CD4-positive, alpha-beta T cell treated with Interleukin-2 at 100 ng/mL for 4 hours (primary cell): ENCODE data around the gene RNU1-1.
A peak's percentile ranks its signal among the peaks of the same experiment; 100 is the strongest.
"Not testable (repeated sequence)": the region's sequence is repeated elsewhere in the genome, so short reads cannot be mapped to it uniquely, and the experiment has no call there.

Experiments
- DNase-seq: peaks from one replicate; pipeline ENCODE4 v3.0.0-alpha.2; 2020; ENCODE audit warnings: low spot score

RNU1-1 gene

GRCh38 chr1:16521679-16522078, 7.6 kb upstream of the RNU1-1 start:
- DNase-seq, result not testable (repeated sequence)

- no peak for DNase-seq
Observed at GRCh38 chr1:16521288-16521583, 7.2 kb upstream of the RNU1-1 start.

- DNase-seq, result not testable (repeated sequence)
Observed at GRCh38 chr1:16520435-16521287, 6.6 kb upstream of the RNU1-1 start.

GRCh38 chr1:16519255-16519951, 5.3 kb upstream of the RNU1-1 start:
- not testable (repeated sequence) for DNase-seq

- not testable (repeated sequence) for DNase-seq
Observed at GRCh38 chr1:16518913-16519254, 4.8 kb upstream of the RNU1-1 start.

GRCh38 chr1:16516694-16517410, 2.8 kb upstream of the RNU1-1 start:
- not testable (repeated sequence) for DNase-seq

GRCh38 chr1:16513412-16514106, 526 bp downstream of the RNU1-1 start:
- peak; percentile 66 for DNase-seq

- DNase-seq, result peak; percentile 8
Observed at GRCh38 chr1:16512624-16513411, 1.3 kb downstream of the RNU1-1 start.

GRCh38 chr1:16511926-16512325, 2.2 kb downstream of the RNU1-1 start:
- DNase-seq, result not testable (repeated sequence)

- peak; percentile 34 for DNase-seq
Observed at GRCh38 chr1:16508861-16509445, 5.1 kb downstream of the RNU1-1 start.

GRCh38 chr1:16506364-16507136, 7.5 kb downstream of the RNU1-1 start:
- not testable (repeated sequence) for DNase-seq

- not testable (repeated sequence) for DNase-seq
Observed at GRCh38 chr1:16505870-16506269, 8.2 kb downstream of the RNU1-1 start.

- no peak for DNase-seq
Observed at GRCh38 chr1:16503494-16503893, 10.6 kb downstream of the RNU1-1 start.

GRCh38 chr1:16501446-16501845, 12.6 kb downstream of the RNU1-1 start:
- not testable (repeated sequence) for DNase-seq

GRCh38 chr1:16500975-16501374, 13.1 kb downstream of the RNU1-1 start:
- DNase-seq, result not testable (repeated sequence)

- DNase-seq, result not testable (repeated sequence)
Observed at GRCh38 chr1:16500466-16500865, 13.6 kb downstream of the RNU1-1 start.

GRCh38 chr1:16498573-16499413, 15.3 kb downstream of the RNU1-1 start:
- peak; percentile 89 for DNase-seq

- DNase-seq, result not testable (repeated sequence)
Observed at GRCh38 chr1:16498047-16498446, 16.0 kb downstream of the RNU1-1 start.

- not testable (repeated sequence) for DNase-seq
Observed at GRCh38 chr1:16497474-16497904, 16.6 kb downstream of the RNU1-1 start.
